Measurements from ENCODE around the gene C2orf76.

The C2orf76 gene

DNA sequence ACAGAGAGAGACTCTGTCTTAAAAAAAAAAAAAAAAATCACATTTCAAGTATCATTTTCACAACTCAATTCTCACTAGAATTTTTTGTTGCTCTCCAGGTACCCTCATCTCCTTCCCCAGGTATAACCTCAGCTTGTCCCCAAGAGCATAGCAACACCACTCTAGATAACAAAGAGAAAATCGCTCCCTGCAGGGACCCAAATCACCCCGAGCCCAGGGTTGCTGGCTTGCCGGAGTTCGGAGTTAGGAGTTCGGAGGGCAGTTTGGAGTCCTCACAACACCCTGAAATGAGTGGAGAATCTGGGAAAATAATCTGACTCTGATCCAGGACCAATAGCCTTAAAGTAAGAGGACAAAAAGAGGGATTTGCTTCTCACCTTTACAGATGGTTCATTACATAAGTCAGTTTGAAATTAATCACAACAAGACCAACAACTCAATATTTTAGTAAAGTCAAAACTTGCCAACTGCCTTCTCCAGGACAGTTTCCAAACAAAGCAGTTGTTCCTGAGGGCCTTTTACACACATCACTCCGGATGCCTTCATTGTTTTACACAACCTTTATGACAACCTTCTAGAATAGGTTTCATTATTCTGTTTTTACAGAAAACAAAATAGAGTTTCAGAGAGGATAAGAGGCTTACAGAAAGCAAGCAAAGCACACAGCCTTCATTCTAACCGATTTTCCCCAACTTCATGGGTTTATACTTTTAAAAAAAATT lies 59.1 kb downstream of the C2orf76 start:
- Histone ChIP-seq H3K27ac (ENCODE audit: low read length) (no peak overlapping the region), H3K36me3 (ENCODE audit: insufficient read depth, low read depth, low read length) (no peaks in the 10 kb centered on the region), H3K4me1 (ENCODE audit: insufficient read depth, low read length) (peaks cover 20% of the 10 kb centered on the region), H3K27me3 (ENCODE audit: insufficient read depth, low read length) (no peaks in the 10 kb centered on the region), H3K9ac (ENCODE audit: low read depth, low read length) (0 out of 2 replicates have a peak overlapping the region, but pooled peaks have one; percentile 5), H3K9me3 (ENCODE audit: insufficient read depth, low read depth, low read length) (no peaks in the 10 kb centered on the region), H3K4me3 (ENCODE audit: low read length) (no peak overlapping the region; the same call in 1 of the 2 replicates)

DNA sequence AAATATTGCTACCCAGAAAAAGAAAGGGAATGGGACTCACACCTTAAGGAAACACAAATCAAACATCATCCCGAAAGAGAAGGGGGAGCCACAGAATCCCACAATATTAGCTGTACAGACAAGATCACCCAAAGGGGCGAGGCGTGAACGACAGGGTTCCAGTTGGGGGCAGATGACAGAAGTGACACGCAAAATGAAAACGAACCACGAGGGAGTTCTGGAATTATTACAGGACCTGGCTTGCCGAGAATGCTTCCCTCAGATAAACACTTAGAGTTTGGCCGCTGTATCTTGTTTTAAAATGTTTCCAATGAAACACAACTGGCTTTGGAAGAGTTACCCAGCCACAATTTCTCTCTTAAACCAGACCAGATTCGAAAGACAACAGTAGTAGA lies 60.4 kb downstream of the C2orf76 start:
- Histone ChIP-seq H3K27me3 (ENCODE audit: insufficient read depth, low read length) (no peaks in the 10 kb centered on the region), H3K27ac (ENCODE audit: low read length) (no peak overlapping the region), H3K9me3 (ENCODE audit: insufficient read depth, low read depth, low read length) (no peaks in the 10 kb centered on the region), H3K4me1 (ENCODE audit: insufficient read depth, low read length) (peaks cover 28% of the 10 kb centered on the region), H3K36me3 (ENCODE audit: insufficient read depth, low read depth, low read length) (no peaks in the 10 kb centered on the region), H3K9ac (ENCODE audit: low read depth, low read length) (no peak overlapping the region), H3K4me3 (ENCODE audit: low read length) (no peak overlapping the region)

DNA sequence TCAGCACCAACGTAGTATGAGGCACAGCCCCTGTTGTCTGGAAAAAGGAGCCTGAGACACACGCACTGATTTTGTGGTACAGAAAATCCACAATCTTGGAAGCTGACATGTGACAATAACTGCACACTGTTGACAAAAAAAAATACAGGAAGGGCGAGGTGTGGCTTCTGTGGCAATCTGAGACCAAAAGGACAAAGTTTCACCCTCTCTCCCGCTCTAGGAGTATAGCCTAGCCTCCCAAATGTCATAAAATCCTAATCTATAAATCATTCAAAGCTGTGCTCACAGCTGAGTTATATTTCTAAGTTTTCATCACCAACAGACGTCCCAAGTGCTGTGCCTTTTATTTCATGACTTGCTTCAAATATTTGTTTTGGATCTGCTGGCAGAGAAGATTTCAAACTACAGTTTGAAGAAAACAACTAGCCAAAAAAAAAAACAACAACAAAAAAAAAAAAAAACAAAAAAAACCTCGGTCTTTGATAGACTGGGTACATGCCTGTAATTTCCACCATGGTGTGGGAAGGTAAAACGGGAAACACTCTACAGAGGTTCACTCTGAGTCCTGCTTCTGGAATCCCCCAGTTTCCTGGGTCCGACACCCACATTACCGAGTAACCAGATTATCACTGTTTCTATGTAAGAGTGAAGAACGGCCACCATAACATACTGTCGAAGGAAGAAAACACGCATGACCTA lies 61.0 kb downstream of the C2orf76 start:
- Histone ChIP-seq H3K27me3 (ENCODE audit: insufficient read depth, low read length) (no peaks in the 10 kb centered on the region), H3K4me3 (ENCODE audit: low read length) (no peak overlapping the region), H3K9ac (ENCODE audit: low read depth, low read length) (no peak overlapping the region), H3K27ac (ENCODE audit: low read length) (no peak overlapping the region), H3K4me1 (ENCODE audit: insufficient read depth, low read length) (peaks cover 28% of the 10 kb centered on the region), H3K9me3 (ENCODE audit: insufficient read depth, low read depth, low read length) (no peaks in the 10 kb centered on the region), H3K36me3 (ENCODE audit: insufficient read depth, low read depth, low read length) (no peaks in the 10 kb centered on the region)

DNA sequence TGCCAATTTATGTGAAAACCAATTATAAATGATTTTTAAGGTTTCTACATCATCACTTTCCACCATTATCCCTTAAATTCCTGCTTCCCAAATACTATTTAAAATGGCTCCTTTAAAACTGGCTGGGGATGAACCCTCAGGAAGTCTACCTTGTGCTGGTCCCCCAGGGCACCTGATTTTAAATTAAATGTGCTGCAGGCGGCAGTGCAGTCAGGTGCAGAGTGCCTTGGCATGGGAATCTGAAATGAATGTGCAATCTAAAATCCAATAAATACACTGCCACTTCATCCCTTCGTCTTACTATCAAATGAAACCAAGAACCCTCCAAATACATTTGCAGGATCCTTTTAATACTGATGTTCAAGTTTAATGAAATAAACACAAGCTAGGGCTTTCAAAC lies 61.8 kb downstream of the C2orf76 start:
- no peaks in the 10 kb centered on the region for H3K36me3 ChIP-seq (ENCODE audit: insufficient read depth, low read depth, low read length)
- no peak overlapping the region for H3K9ac ChIP-seq (ENCODE audit: low read depth, low read length)
- H3K4me3 ChIP-seq (ENCODE audit: low read length): no peak overlapping the region
- H3K27ac ChIP-seq (ENCODE audit: low read length): no peak overlapping the region
- H3K4me1 ChIP-seq (ENCODE audit: insufficient read depth, low read length): peaks cover 28% of the 10 kb centered on the region
- no peaks in the 10 kb centered on the region for H3K27me3 ChIP-seq (ENCODE audit: insufficient read depth, low read length)
- H3K9me3 ChIP-seq (ENCODE audit: insufficient read depth, low read depth, low read length): no peaks in the 10 kb centered on the region

DNA sequence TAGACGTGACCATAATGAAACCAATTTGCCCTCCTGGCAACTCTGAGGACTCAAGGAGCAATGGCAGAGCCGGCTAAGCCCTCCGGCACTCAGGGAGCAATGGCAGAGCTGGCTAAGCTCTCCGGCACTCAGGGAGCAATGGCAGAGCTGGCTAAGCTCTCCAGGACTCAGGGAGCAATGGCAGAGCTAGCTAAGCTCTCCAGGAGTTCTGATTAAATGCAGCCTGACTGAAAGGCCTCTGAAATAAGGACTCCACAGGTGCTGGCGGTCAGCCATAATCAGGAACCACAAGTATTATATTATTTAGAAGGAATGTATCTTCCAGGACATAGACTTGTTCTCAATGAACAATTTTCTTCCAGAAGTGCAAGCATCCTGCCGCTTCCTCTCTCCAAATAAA lies 65.2 kb downstream of the C2orf76 start:
- H3K4me1 ChIP-seq (ENCODE audit: insufficient read depth, low read length): peaks cover 22% of the 10 kb centered on the region
- H3K4me3 ChIP-seq (ENCODE audit: low read length): no peak overlapping the region
- H3K27me3 ChIP-seq (ENCODE audit: insufficient read depth, low read length): no peaks in the 10 kb centered on the region
- no peak overlapping the region for H3K27ac ChIP-seq (ENCODE audit: low read length)
- H3K9me3 ChIP-seq (ENCODE audit: insufficient read depth, low read depth, low read length): no peaks in the 10 kb centered on the region
- no peaks in the 10 kb centered on the region for H3K36me3 ChIP-seq (ENCODE audit: insufficient read depth, low read depth, low read length)
- no peak overlapping the region for H3K9ac ChIP-seq (ENCODE audit: low read depth, low read length)

DNA sequence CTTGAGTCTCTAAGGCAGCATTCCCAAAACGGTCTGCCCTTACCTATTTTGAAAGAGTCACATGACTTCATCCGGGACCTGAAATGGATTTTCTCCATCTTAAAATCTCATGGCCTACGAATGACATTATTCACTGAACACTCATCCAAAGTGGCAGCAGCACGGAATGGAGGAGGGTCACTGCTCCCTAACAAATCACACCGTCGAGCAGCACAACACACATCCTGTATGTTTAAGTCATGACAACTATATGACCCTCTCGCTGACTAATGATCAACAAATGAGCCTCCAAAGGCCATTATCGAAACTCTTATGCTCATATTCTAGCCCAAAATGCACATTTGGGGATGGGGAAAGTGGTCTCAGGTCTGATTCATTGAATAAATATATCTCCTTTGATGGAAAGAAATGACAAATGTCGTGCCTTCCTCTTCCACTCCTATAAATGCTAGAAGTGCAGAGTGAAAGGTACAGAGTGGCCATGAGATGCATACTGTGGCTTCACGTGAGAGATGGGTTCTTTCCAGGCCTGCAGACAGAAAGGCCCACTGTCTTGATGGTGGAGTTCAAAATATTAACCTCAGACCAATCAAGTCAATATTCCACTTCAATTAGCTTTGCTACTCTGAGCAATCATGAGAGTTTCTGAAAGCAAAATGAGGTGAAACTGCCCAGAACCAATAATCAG lies 70.8 kb downstream of the C2orf76 start:
- H3K9ac ChIP-seq (ENCODE audit: low read depth, low read length): no peak overlapping the region
- no peaks in the 10 kb centered on the region for H3K4me1 ChIP-seq (ENCODE audit: insufficient read depth, low read length)
- H3K27ac ChIP-seq (ENCODE audit: low read length): no peak overlapping the region
- H3K4me3 ChIP-seq (ENCODE audit: low read length): no peak overlapping the region
- H3K9me3 ChIP-seq (ENCODE audit: insufficient read depth, low read depth, low read length): no peaks in the 10 kb centered on the region
- peaks cover 6% of the 10 kb centered on the region for H3K27me3 ChIP-seq (ENCODE audit: insufficient read depth, low read length)
- no peaks in the 10 kb centered on the region for H3K36me3 ChIP-seq (ENCODE audit: insufficient read depth, low read depth, low read length)

DNA sequence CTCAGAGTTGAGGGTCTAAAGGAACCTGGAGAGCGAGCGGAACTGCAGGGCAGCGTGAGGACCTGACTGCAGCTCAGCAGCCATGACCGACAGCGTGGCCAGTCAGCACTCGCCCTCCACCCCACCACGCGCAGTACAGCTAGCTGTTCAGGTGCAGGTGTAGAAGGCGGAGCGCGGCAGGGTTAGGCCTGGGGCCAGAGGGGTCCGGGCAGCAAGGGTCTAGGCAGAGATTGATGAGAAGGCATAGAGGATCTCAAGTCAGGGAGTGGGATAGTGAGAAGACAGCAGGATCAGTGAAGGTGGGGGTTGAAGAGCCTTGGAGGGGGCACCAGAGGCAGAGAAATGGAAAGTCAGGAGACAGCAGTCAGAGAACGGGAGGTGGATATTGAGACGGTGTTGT lies 72.0 kb downstream of the C2orf76 start:
- no peaks in the 10 kb centered on the region for H3K9me3 ChIP-seq (ENCODE audit: insufficient read depth, low read depth, low read length)
- H3K27ac ChIP-seq (ENCODE audit: low read length): no peak overlapping the region
- H3K4me3 ChIP-seq (ENCODE audit: low read length): no peak overlapping the region
- no peak overlapping the region for H3K9ac ChIP-seq (ENCODE audit: low read depth, low read length)
- H3K27me3 ChIP-seq (ENCODE audit: insufficient read depth, low read length): peaks cover 6% of the 10 kb centered on the region
- H3K36me3 ChIP-seq (ENCODE audit: insufficient read depth, low read depth, low read length): no peaks in the 10 kb centered on the region
- no peaks in the 10 kb centered on the region for H3K4me1 ChIP-seq (ENCODE audit: insufficient read depth, low read length)

DNA sequence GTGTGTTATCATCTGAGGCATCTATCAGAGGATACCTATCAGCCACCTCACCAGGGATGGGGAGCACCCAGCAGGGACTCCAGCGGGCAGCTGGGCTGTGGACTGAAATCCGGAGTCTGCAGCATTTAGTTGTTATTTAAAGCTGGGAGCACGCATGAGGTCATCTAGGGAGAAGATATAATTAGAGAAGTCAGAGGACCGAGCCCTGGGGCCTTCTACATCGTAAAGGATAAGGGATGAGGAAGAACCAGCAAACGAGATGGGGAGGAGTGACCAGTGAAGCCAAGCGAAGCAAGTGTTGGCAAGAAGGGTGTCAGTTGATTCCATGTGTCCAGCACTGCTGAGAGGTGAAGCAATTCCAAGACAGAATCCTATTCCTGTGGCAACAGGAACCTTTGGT lies 72.7 kb downstream of the C2orf76 start:
- Histone ChIP-seq H3K9me3 (ENCODE audit: insufficient read depth, low read depth, low read length) (no peaks in the 10 kb centered on the region), H3K36me3 (ENCODE audit: insufficient read depth, low read depth, low read length) (no peaks in the 10 kb centered on the region), H3K4me3 (ENCODE audit: low read length) (no peak overlapping the region), H3K27me3 (ENCODE audit: insufficient read depth, low read length) (peaks cover 6% of the 10 kb centered on the region), H3K4me1 (ENCODE audit: insufficient read depth, low read length) (no peaks in the 10 kb centered on the region), H3K9ac (ENCODE audit: low read depth, low read length) (no peak overlapping the region), H3K27ac (ENCODE audit: low read length) (no peak overlapping the region)

DNA sequence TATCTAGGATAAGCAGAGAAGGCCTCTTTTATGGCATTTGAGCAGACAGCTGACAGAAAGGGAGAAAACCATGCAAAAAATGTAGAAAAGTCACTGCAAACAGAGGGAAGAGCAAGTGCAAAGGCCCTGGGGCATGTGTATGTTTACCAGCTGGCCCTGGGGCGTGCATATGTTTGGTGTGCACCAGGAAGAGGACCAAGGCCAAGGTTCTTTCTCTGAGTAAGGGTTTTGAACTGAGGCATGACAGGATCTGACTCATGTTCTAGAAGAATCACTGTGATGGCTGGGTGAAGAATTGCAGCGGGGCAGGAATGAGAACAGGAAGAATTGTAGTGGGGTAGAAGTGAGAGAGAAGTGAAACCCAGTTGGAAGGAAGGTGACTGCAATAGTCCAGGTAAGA lies 73.4 kb downstream of the C2orf76 start:
- H3K36me3 ChIP-seq (ENCODE audit: insufficient read depth, low read depth, low read length): no peaks in the 10 kb centered on the region
- no peak overlapping the region for H3K9ac ChIP-seq (ENCODE audit: low read depth, low read length)
- no peaks in the 10 kb centered on the region for H3K4me1 ChIP-seq (ENCODE audit: insufficient read depth, low read length)

DNA sequence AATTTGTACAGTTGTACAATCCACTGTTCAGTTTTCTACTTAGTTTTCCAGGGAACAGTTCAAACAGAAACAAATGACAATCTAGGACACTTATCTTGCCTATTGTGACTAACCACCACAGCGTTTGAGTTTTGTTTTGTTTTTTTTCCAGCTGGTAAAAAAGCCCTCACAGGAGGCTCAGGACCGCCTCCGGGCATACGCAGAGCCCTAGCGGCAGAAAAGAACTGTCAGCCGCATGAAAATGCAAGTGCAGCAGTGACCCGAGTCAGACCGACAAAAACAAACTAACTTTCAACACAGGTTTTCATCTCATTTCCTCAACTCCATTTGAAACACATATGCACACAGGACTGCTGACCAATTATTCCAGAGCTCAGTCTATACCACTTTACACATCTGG lies 74.4 kb downstream of the C2orf76 start:
- no peaks in the 10 kb centered on the region for H3K36me3 ChIP-seq (ENCODE audit: insufficient read depth, low read depth, low read length)
- no peak overlapping the region for H3K4me3 ChIP-seq (ENCODE audit: low read length)
- H3K27ac ChIP-seq (ENCODE audit: low read length): no peak overlapping the region
- no peaks in the 10 kb centered on the region for H3K9me3 ChIP-seq (ENCODE audit: insufficient read depth, low read depth, low read length)
- no peak overlapping the region for H3K9ac ChIP-seq (ENCODE audit: low read depth, low read length)
- H3K4me1 ChIP-seq (ENCODE audit: insufficient read depth, low read length): no peaks in the 10 kb centered on the region
- peaks cover 6% of the 10 kb centered on the region for H3K27me3 ChIP-seq (ENCODE audit: insufficient read depth, low read length)

More for the DNA sequence above, 73.4 kb downstream of the C2orf76 start:
- no peaks in the 10 kb centered on the region for H3K9me3 ChIP-seq (ENCODE audit: insufficient read depth, low read depth, low read length)
- no peak overlapping the region for H3K27ac ChIP-seq (ENCODE audit: low read length)
- no peak overlapping the region for H3K4me3 ChIP-seq (ENCODE audit: low read length)
- H3K27me3 ChIP-seq (ENCODE audit: insufficient read depth, low read length): peaks cover 6% of the 10 kb centered on the region

DNA sequence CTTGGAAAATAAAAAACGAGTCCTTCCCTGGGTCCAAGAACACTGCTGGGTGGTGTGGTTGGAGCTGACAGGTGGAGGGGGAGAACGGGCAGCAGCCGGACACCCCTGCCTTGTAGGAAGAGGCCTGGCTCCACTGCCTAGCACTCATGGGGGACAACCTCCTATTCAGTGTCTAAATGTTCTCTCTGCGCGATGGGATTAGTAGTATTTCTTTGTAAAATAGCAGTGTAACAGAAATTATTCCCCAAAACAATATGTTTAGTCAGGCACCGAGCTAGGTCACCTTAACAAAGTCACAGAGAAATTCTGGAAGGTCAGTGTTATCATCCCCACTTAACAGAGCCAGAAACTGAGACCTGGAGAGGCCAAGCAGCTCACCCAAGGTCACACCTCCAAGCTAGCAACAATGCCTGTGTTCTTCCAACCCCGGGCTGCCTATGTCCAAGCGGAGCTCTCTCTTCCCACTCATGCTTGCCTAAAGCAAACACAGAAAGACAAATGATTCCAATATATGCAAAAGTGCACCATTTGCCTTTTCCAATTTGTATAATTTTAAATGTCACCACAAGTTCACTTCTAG lies 75.0 kb downstream of the C2orf76 start:
- H3K27ac ChIP-seq (ENCODE audit: low read length): no peak overlapping the region
- H3K27me3 ChIP-seq (ENCODE audit: insufficient read depth, low read length): peaks cover 6% of the 10 kb centered on the region
- no peak overlapping the region for H3K4me3 ChIP-seq (ENCODE audit: low read length)
- H3K4me1 ChIP-seq (ENCODE audit: insufficient read depth, low read length): no peaks in the 10 kb centered on the region
- H3K9ac ChIP-seq (ENCODE audit: low read depth, low read length): no peak overlapping the region
- H3K9me3 ChIP-seq (ENCODE audit: insufficient read depth, low read depth, low read length): no peaks in the 10 kb centered on the region
- H3K36me3 ChIP-seq (ENCODE audit: insufficient read depth, low read depth, low read length): no peaks in the 10 kb centered on the region
